Transverse colon (tissue), 4 donors: Measurements from ENCODE around the gene OR51I2. TPM values are rescaled to one million over a fixed set of nuclear protein-coding genes. Genes with fewer than 3 reads are reported as not detected.

Experiments
- DNase-seq: peaks from one replicate; pipeline ENCODE4 v3.0.0-alpha.2; 2019
- H3K27ac ChIP-seq, 4 donors: fragments of 200-600 bp; sonication (generic); 2 replicates each; pipeline ENCODE4 v1.5.1; 2016 to 2018; ENCODE audit warnings: inconsistent platforms in 4 of 4
- H3K27me3 ChIP-seq: fragments of 200-600 bp; sonication (generic); 2 replicates; pipeline ENCODE4 v1.5.1; 2017; ENCODE audit warnings: inconsistent platforms
- H3K36me3 ChIP-seq, 4 donors: fragments of 200-600 bp; sonication (generic); 2 replicates each; pipeline ENCODE4 v1.5.1; 2017 to 2019; ENCODE audit warnings: inconsistent platforms in 4 of 4
- H3K4me1 ChIP-seq, 4 donors: fragments of 200-600 bp; sonication (generic); 2 replicates each; pipeline ENCODE4 v1.5.1; 2017 to 2020; ENCODE audit warnings: inconsistent platforms in 4 of 4
- H3K4me3 ChIP-seq, 4 donors: fragments of 200-600 bp; sonication (generic); 1 replicate in 1 of 4; 2 replicates in 3 of 4; pipeline versions ENCODE4 v1.5.1 to v1.6.1; 2017 to 2019; ENCODE audit warnings: inconsistent platforms in 4 of 4
- H3K9me3 ChIP-seq, 2 donors: fragments of 200-600 bp; sonication (generic); 2 replicates each; pipeline ENCODE4 v1.5.1; 2017 to 2019; ENCODE audit warnings: inconsistent platforms in 2 of 2
- CTCF ChIP-seq, 5 experiments: fragments of 200-600 bp in 3 of 5; fragments of 450-650 bp in 2 of 5; sonication (generic) in 3 of 5; IDR thresholded peaks; 1 replicate in 2 of 5; 2 replicates in 3 of 5; pipeline ENCODE4 v1.5.1; 2016 to 2017; ENCODE audit warnings: antibody characterized with exemption in 5 of 5, inconsistent platforms in 3 of 5, mild to moderate bottlenecking in 2 of 5, moderate library complexity in 1 of 5
- EP300 ChIP-seq: sonication (generic); formaldehyde crosslinking; IDR thresholded peaks from one replicate; pipeline ENCODE4 v1.6.1; 2017; ENCODE audit warnings: antibody characterized with exemption, low read depth
- POLR2A ChIP-seq: fragments of 450-650 bp; IDR thresholded peaks from one replicate; pipeline ENCODE4 v1.6.1; 2016; ENCODE audit warnings: antibody characterized with exemption, mild to moderate bottlenecking, moderate library complexity
- POLR2AphosphoS5 ChIP-seq, 3 donors: sonication (generic); formaldehyde crosslinking; IDR thresholded peaks; one replicate each; pipeline ENCODE4 v1.6.1; 2016; ENCODE audit warnings: antibody characterized with exemption in 3 of 3
- WGBS, 2 donors: methylation state at CpG; one replicate each; pipeline ENCODE4 v1.1.5; 2018; ENCODE audit warnings: low coverage in 1 of 2; 5-methylcytosine and 5-hydroxymethylcytosine counted together
- in situ Hi-C, 4 donors: fragments of 200-750 bp; cut with MboI; loops; one replicate each; pipeline versions ENCODE4 v1.15.0 to v1.15.1; 2017; ENCODE audit warnings: low sequenced_read_pairs in 3 of 4, low pct_ligation_motif_present in 1 of 4, low pct_unique_long_range_greater_than_20kb in 1 of 4
- intact Hi-C: fragments of 100-400 bp; cut with DNase I; formaldehyde crosslinking; loops from one replicate; pipeline ENCODE4 v1.15.1; 2023; ENCODE audit warnings: low total_unique reads
- total RNA-seq, 4 donors: library from RNA; depleted of rRNA; stranded (reverse); fragments of >200 nt; gene quantifications; one replicate each; pipeline ENCODE4 v1.1.0, GENCODE V29; 2016

Gene OR51I2
- total RNA-seq, 4 donors from 2014 or later, result not detected

GRCh38 chr11:5460983-5461621, 12.0 kb downstream of the OR51I2 start:
- intact Hi-C loops, result loop anchor here (2.0 kb wide), 1 partner anchor 28 kb away; the partner anchor contains the start of gene OR52D1
- in situ Hi-C loops, result loop anchor here in 1 of 4 donors (25.0 kb wide), 1 partner anchor 351 kb away; the partner anchor contains the start of gene OR52N2
- H3K27ac ChIP-seq, result no peak overlapping the region
- H3K27me3 ChIP-seq, result no peaks in the 10 kb centered on the region
- no peak for DNase-seq
- H3K36me3 ChIP-seq, result no peaks in the 10 kb centered on the region
- WGBS, 2 donors, result 89% methylated on average over 14 of the region's 14 CpGs; no CpG with 5 or more reads in 1 of the 2 donors
- TF ChIP-seq EP300 (no peak), POLR2AphosphoS5 (IDR thresholded peaks at IDR 0.05) (no peak), POLR2A (no peak), CTCF (IDR thresholded peaks at IDR 0.05) (no peak)
- H3K4me3 ChIP-seq, result no peak overlapping the region
- no peaks in the 10 kb centered on the region for H3K9me3 ChIP-seq
- no peaks in the 10 kb centered on the region for H3K4me1 ChIP-seq

DNA sequence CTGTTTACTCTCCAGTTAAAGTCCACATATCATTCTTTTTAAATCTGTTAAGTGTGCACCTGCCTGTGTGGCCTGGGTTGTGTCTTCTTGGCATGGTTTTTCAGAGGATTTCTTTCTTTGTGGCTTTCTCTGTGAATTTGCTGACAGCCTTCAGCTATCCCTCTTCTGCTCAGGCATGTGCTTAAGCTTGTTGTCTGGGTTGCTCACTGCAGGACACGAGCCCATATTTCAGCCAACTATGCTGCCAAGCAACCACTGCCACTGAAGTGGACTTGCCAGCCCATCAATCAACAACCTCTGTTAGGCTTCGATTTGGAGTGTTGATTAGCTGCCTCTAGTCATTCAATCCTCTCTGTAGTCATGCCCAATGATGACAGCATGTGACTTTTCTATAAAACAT, 18.4 kb downstream of the OR51I2 start:
- H3K27me3 ChIP-seq, result no peaks in the 10 kb centered on the region
- H3K27ac ChIP-seq, result no peak overlapping the region
- intact Hi-C loops (no loop called here), in situ Hi-C loops (loop anchor here in 1 of 4 donors (25.0 kb wide), 1 partner anchor 345 kb away; the partner anchor contains the start of gene OR52N2)
- H3K4me3 ChIP-seq, result no peak overlapping the region
- H3K36me3 ChIP-seq, result no peaks in the 10 kb centered on the region
- TF ChIP-seq CTCF (IDR thresholded peaks at IDR 0.05), result no peak
- no peak for DNase-seq
- no peaks in the 10 kb centered on the region for H3K9me3 ChIP-seq
- 43 to 65% methylated on average over 1 to 2 of the region's 2 CpGs for WGBS, 2 donors
- no peaks in the 10 kb centered on the region for H3K4me1 ChIP-seq

DNA sequence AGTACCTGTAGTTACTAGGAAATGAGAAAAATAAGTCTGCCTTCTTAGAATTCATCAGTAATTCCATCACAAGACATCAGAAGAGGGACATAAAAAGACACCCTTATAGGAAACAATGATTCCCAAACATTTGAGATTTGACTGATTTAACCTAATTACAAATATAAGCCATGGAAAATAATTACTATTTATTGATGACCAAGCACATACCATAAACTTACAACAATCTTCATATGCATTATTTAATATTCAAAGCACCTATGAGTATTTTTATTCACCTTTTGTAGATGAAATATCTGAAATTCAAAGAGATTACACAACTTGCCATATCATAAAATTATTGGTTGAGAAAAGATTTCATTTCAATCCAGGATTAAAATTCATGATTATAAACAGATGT, 24.8 kb downstream of the OR51I2 start:
- intact Hi-C loops (no loop called here), in situ Hi-C loops (loop anchor here in 2 of 4 donors (10.0 to 25.0 kb wide), 2 partner anchors 331 to 338 kb away; partner anchors contain the start of gene OR52N2 (in 2 of the 2))
- TF ChIP-seq POLR2A, result no peak
- TF ChIP-seq CTCF (IDR thresholded peaks at IDR 0.05), result no peak
- no peak for TF ChIP-seq EP300
- no peak for TF ChIP-seq POLR2AphosphoS5 (IDR thresholded peaks at IDR 0.05)
- H3K27ac ChIP-seq, result no peak overlapping the region
- no peaks in the 10 kb centered on the region for H3K27me3 ChIP-seq
- no peaks in the 10 kb centered on the region for H3K36me3 ChIP-seq
- no peak for DNase-seq
- H3K9me3 ChIP-seq, result no peaks in the 10 kb centered on the region
- no peaks in the 10 kb centered on the region for H3K4me1 ChIP-seq
- H3K4me3 ChIP-seq, result no peak overlapping the region

GRCh38 chr11:5476186-5476819, 27.2 kb downstream of the OR51I2 start:
- TF ChIP-seq EP300 (no peak), POLR2AphosphoS5 (IDR thresholded peaks at IDR 0.05) (no peak), POLR2A (no peak), CTCF (IDR thresholded peaks at IDR 0.05) (peak; percentile 61 to 74 (median 64))
- Histone ChIP-seq H3K36me3 (no peaks in the 10 kb centered on the region), H3K4me1 (no peaks in the 10 kb centered on the region), H3K9me3 (no peaks in the 10 kb centered on the region), H3K27me3 (no peaks in the 10 kb centered on the region), H3K4me3 (no peak overlapping the region), H3K27ac (no peak overlapping the region)
- intact Hi-C loops (no loop called here), in situ Hi-C loops (loop anchor here in 1 of 4 donors (10.0 kb wide), 1 partner anchor 328 kb away; the partner anchor contains the start of gene OR52N2)
- 35 to 71% methylated on average over 1 to 2 of the region's 2 CpGs for WGBS, 2 donors
- DNase-seq, result peak; percentile 25
